Smooth muscle cell (in vitro differentiated cells): ENCODE data around the gene PGLYRP4. TPM values are rescaled to one million over a fixed set of nuclear protein-coding genes. Genes with fewer than 3 reads are reported as not detected.

ENCODE experiments used
- DNase-seq: peaks from one replicate; lab custom pipeline; 2025; ENCODE audit not compliant: unreplicated experiment; lab: John Stamatoyannopoulos, UW
- H2AFZ ChIP-seq: fragments of 200-600 bp; sonication (generic); 2 replicates; pipeline ENCODE4 v1.6.0; 2016; ENCODE audit warnings: antibody characterized with exemption, low read depth, mild to moderate bottlenecking
- H3F3A ChIP-seq: fragments of 200-600 bp; sonication (generic); 2 replicates; pipeline ENCODE4 v1.6.0; 2017; ENCODE audit warnings: antibody characterized with exemption, low read depth
- H3K27ac ChIP-seq: fragments of 200-600 bp; sonication (generic); 2 replicates; pipeline ENCODE4 v1.5.1; 2016; ENCODE audit warnings: low read depth, mild to moderate bottlenecking
- H3K27me3 ChIP-seq: fragments of 200-600 bp; sonication (generic); 2 replicates; pipeline ENCODE4 v1.6.1; 2016; ENCODE audit warnings: low read depth, mild to moderate bottlenecking
- H3K36me3 ChIP-seq: fragments of 200-600 bp; sonication (generic); 2 replicates; pipeline ENCODE4 v1.5.1; 2016; ENCODE audit warnings: low read depth
- H3K4me1 ChIP-seq: fragments of 200-600 bp; sonication (generic); 2 replicates; pipeline ENCODE4 v1.5.1; 2016; ENCODE audit warnings: low read depth
- H3K4me2 ChIP-seq: fragments of 200-600 bp; sonication (generic); 2 replicates; pipeline ENCODE4 v1.6.0; 2016; ENCODE audit warnings: mild to moderate bottlenecking
- H3K4me3 ChIP-seq: fragments of 200-600 bp; sonication (generic); 2 replicates; pipeline ENCODE4 v1.5.1; 2016; ENCODE audit warnings: mild to moderate bottlenecking
- H3K79me2 ChIP-seq: fragments of 200-600 bp; sonication (generic); 2 replicates; pipeline ENCODE4 v1.6.0; 2016; ENCODE audit warnings: low read depth, mild to moderate bottlenecking
- H3K9ac ChIP-seq: fragments of 200-600 bp; sonication (generic); 2 replicates; pipeline ENCODE4 v1.6.0; 2016; ENCODE audit warnings: low read depth
- H3K9me3 ChIP-seq: fragments of 200-600 bp; sonication (generic); replicated peaks from 2 replicates; pipeline ENCODE4 v1.5.1; 2016; ENCODE audit warnings: low read depth
- H4K20me1 ChIP-seq: fragments of 200-600 bp; sonication (generic); 2 replicates; pipeline ENCODE4 v1.6.0; 2016; ENCODE audit warnings: low read depth
- WGBS: methylation state at CpG from one replicate; pipeline ENCODE4 v1.1.7; 2016; ENCODE audit warnings: low lambda C conversion rate; 5-methylcytosine and 5-hydroxymethylcytosine counted together
- polyA plus RNA-seq: library from polyadenylated mRNA; unstranded; fragments of >200 nt; fragmentation: Nextera tagmentation; extraction: Ambion mirVana; gene quantifications from 2 replicates; pipeline ENCODE4 v1.2.1, GENCODE V29; 2016
- total RNA-seq: library from RNA; depleted of rRNA; stranded (reverse); fragments of >200 nt; gene quantifications from 2 replicates; pipeline ENCODE4 v1.2.3, GENCODE V29; 2014
- TF ChIP-seq, protein P1 (sequence below): fragments of 200-600 bp; sonication (generic); IDR thresholded peaks from 2 replicates; pipeline ENCODE4 v1.5.1; 2017; ENCODE audit warnings: borderline replicate concordance, mild to moderate bottlenecking, antibody characterized with exemption; ENCODE audit not compliant: insufficient read depth, poor library complexity, severe bottlenecking

Gene PGLYRP4
- total and polyA plus RNA-seq, 2 experiments from 2014 or later: 0.43 to 0.54 TPM

DNA sequence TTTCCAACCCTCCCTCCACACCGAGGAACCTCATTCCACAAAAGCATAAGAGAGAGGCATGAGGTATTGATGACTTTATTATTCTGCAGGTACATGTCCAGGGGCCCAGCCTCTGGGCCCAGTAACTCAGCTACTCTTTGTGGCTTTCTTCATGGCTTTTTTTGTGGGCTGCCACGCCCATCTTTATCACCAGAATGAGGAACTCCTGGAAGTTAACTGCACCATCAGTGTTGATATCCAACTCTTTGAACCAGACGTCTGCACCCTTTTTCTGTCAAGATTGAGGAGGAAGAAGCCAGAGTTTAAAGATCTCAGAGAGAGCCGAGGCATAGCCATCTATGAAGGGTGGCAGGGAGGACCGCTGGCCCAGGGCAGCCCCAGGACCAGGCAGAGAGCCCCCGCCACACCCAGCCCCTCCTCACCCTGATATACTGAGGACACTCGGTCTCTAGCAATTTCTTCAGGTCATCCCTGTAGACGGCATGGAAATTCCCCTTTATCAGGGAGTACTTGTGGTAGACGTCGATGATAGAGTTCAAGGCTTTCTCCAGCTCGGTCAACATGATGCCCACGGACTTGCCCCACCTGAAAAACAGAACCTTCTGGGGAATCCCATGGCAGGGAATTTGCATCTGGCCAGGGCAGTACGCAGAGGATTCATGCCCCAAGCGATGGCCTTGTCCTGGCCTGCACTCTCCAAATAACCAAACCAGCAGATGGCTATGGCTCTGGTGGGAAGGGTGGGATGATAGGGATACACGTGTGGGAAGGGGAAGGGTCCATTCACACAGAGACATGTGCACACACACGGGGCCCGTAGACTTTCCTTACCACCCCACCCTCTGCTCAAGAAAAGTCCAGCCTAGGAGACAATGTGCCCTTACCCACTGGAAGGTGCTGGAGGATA is 41.6 kb upstream of the PGLYRP4 start:
- Histone ChIP-seq H3K4me3 (no peak overlapping the region), H4K20me1 (no peaks in the 10 kb centered on the region), H2AFZ (no peak overlapping the region), H3K27ac (no peak overlapping the region), H3K4me2 (no peak overlapping the region), H3K27me3 (no peaks in the 10 kb centered on the region), H3K79me2 (no peaks in the 10 kb centered on the region), H3K9me3 (no peaks in the 10 kb centered on the region), H3K9ac (no peak overlapping the region), H3F3A (no peaks in the 10 kb centered on the region), H3K4me1 (no peaks in the 10 kb centered on the region), H3K36me3 (no peaks in the 10 kb centered on the region)
- TF ChIP-seq, protein P1, sequence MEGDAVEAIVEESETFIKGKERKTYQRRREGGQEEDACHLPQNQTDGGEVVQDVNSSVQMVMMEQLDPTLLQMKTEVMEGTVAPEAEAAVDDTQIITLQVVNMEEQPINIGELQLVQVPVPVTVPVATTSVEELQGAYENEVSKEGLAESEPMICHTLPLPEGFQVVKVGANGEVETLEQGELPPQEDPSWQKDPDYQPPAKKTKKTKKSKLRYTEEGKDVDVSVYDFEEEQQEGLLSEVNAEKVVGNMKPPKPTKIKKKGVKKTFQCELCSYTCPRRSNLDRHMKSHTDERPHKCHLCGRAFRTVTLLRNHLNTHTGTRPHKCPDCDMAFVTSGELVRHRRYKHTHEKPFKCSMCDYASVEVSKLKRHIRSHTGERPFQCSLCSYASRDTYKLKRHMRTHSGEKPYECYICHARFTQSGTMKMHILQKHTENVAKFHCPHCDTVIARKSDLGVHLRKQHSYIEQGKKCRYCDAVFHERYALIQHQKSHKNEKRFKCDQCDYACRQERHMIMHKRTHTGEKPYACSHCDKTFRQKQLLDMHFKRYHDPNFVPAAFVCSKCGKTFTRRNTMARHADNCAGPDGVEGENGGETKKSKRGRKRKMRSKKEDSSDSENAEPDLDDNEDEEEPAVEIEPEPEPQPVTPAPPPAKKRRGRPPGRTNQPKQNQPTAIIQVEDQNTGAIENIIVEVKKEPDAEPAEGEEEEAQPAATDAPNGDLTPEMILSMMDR: no peak
- 74% methylated on average over 17 of the region's 17 CpGs for WGBS
- no peak for DNase-seq

DNA sequence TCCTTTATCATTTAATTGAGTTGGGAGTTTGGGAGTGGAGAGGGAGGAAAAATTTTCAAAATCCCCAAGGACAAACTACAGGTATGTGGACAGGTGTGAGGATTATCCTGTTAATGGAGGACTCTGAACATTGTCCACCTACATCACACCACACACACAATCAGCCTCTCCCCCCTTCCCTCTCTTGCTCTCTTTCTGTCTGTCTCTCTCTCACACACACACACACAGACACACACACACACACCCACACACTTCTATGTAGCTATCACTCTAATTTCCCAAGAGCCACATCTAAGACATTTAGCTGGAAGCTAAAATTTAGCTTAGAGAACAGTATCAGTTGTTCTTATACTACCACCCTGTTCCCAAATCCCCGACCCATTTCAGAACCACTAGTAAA is 40.8 kb upstream of the PGLYRP4 start:
- Histone ChIP-seq H3F3A (no peaks in the 10 kb centered on the region), H3K36me3 (no peaks in the 10 kb centered on the region), H3K4me1 (no peaks in the 10 kb centered on the region), H3K4me2 (no peak overlapping the region), H3K27me3 (no peaks in the 10 kb centered on the region), H3K27ac (no peak overlapping the region), H3K9me3 (no peaks in the 10 kb centered on the region), H4K20me1 (no peaks in the 10 kb centered on the region), H2AFZ (no peak overlapping the region), H3K9ac (no peak overlapping the region), H3K79me2 (no peaks in the 10 kb centered on the region), H3K4me3 (no peak overlapping the region)
- 76% methylated on average over 1 of the region's 1 CpG for WGBS
- TF ChIP-seq, protein P1: no peak
- DNase-seq: no peak

DNA sequence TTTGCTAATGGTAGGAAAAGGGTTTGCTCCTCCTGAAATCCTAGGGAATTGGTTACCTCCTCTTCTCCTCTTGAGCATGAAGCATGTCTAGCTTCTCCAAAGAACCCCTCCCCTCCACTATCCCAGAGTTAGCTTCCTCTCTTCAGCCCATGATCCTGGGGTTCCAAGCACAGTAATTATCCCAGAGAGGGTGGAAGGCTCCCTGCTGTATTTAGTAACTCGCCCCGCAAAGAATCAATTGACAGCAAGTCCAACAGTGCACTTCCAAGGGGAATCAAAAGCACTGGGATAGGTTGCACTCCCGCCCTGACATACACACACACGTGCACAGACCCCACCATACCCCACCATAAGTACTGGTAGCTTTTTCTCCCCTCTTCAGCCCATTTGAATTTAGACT is 39.1 kb upstream of the PGLYRP4 start:
- TF ChIP-seq, protein P1: no peak
- H3K4me1 ChIP-seq: no peaks in the 10 kb centered on the region
- no peak overlapping the region for H3K9ac ChIP-seq
- WGBS: 85% methylated on average over 4 of the region's 4 CpGs
- no peaks in the 10 kb centered on the region for H4K20me1 ChIP-seq
- no peaks in the 10 kb centered on the region for H3K79me2 ChIP-seq
- H2AFZ ChIP-seq: no peak overlapping the region
- H3F3A ChIP-seq: no peaks in the 10 kb centered on the region
- DNase-seq: no peak
- no peaks in the 10 kb centered on the region for H3K27me3 ChIP-seq
- no peak overlapping the region for H3K4me2 ChIP-seq
- no peaks in the 10 kb centered on the region for H3K36me3 ChIP-seq
- no peaks in the 10 kb centered on the region for H3K9me3 ChIP-seq
- H3K27ac ChIP-seq: no peak overlapping the region
- H3K4me3 ChIP-seq: no peak overlapping the region

DNA sequence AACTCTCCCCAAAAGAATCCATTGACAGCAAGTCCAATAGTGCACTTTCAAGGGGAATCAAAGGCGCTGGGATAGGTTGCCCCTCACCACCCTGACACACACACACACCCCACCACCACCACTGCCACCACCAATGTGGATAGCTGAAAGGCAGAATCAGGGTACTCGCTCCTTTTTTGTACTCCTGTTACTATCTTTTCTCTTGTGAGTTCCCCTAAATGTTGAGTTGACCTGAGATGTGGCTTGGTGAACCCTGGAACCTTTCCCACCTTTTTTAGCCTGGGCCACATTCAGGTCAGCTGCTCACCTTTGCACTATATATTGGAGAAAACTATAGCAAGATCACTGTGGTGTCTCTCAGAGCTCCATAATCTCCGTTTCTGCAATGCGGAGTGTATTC is 38.4 kb upstream of the PGLYRP4 start:
- TF ChIP-seq, protein P1: no peak

More for the DNA sequence above, 38.4 kb upstream of the PGLYRP4 start:
- H3K4me2 ChIP-seq: no peak overlapping the region
- H3K4me1 ChIP-seq: no peaks in the 10 kb centered on the region
- H3K4me3 ChIP-seq: no peak overlapping the region
- no peak overlapping the region for H3K9ac ChIP-seq
- no peaks in the 10 kb centered on the region for H3K9me3 ChIP-seq
- no peak overlapping the region for H2AFZ ChIP-seq
- 83% methylated on average over 4 of the region's 4 CpGs for WGBS
- no peak overlapping the region for H3K27ac ChIP-seq
- H3K79me2 ChIP-seq: no peaks in the 10 kb centered on the region
- no peak for DNase-seq
- H3F3A ChIP-seq: no peaks in the 10 kb centered on the region
- no peaks in the 10 kb centered on the region for H3K36me3 ChIP-seq
- H4K20me1 ChIP-seq: no peaks in the 10 kb centered on the region
- no peaks in the 10 kb centered on the region for H3K27me3 ChIP-seq
